Measurements from ENCODE around the gene PDSS1.

Gene PDSS1

DNA sequence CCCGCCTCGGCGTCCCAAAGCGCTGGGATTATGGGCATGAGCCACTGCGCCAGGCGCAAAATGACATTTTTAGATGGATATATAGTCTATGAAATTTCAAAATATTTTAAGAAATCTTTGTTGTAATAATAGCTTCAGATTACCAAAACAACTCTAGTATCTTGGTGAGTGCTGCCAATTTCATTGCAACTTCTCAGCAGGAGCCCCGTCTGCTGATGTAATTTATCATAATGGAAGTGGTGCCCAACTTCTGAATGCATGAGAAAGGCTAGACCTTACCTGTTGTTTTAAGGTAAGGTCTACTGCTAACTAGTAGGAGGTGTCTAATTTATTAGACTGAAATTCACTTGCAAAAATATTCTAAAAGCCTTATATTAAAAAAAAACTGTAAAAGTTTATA is 20.0 kb downstream of the PDSS1 start:
- DNase-seq (ENCODE audit: low read depth in 1 of 2, low spot score in 1 of 2), result no peak
- Histone ChIP-seq H3K4me3 (replicated peaks; ENCODE audit: insufficient read depth, low read length) (no peak overlapping the region), H3K27ac (replicated peaks) (no peak overlapping the region), H3K27me3 (ENCODE audit: insufficient read depth, poor library complexity, severe bottlenecking) (no peaks in the 10 kb centered on the region)
- TF ChIP-seq GABPA (IDR thresholded peaks at IDR 0.05; ENCODE audit: low read depth), result no peak
- no peak for TF ChIP-seq SPI1 (IDR thresholded peaks at IDR 0.05; ENCODE audit: borderline replicate concordance, low read depth)

DNA sequence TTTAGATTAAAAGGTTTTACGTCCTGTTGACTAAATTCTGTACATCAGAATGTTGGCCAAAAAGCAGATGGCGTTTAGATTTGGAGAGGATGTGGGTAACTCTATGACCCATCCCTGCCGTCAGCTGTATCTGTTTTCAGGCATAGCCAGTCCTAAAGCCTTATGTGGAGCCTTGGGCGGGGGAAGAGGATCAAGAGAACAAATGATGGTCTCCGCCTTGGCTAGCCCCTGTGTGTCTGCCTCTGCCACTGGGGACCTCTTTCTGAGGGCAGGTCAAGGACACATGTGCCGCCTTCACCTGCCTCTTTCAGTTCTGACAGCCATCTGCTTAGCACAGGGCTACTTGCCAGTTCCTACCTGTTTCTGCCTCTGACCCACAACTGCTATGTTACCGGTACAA is 24.1 kb downstream of the PDSS1 start:
- TF ChIP-seq POLR2AphosphoS5 (IDR thresholded peaks at IDR 0.05; ENCODE audit: low read depth), result no peak
- TF ChIP-seq, protein P1, sequence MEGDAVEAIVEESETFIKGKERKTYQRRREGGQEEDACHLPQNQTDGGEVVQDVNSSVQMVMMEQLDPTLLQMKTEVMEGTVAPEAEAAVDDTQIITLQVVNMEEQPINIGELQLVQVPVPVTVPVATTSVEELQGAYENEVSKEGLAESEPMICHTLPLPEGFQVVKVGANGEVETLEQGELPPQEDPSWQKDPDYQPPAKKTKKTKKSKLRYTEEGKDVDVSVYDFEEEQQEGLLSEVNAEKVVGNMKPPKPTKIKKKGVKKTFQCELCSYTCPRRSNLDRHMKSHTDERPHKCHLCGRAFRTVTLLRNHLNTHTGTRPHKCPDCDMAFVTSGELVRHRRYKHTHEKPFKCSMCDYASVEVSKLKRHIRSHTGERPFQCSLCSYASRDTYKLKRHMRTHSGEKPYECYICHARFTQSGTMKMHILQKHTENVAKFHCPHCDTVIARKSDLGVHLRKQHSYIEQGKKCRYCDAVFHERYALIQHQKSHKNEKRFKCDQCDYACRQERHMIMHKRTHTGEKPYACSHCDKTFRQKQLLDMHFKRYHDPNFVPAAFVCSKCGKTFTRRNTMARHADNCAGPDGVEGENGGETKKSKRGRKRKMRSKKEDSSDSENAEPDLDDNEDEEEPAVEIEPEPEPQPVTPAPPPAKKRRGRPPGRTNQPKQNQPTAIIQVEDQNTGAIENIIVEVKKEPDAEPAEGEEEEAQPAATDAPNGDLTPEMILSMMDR (IDR thresholded peaks at IDR 0.05; ENCODE audit: insufficient read depth, low read length), result no peak
- no peak for TF ChIP-seq GABPA (IDR thresholded peaks at IDR 0.05; ENCODE audit: low read depth)
- TF ChIP-seq, protein P2, sequence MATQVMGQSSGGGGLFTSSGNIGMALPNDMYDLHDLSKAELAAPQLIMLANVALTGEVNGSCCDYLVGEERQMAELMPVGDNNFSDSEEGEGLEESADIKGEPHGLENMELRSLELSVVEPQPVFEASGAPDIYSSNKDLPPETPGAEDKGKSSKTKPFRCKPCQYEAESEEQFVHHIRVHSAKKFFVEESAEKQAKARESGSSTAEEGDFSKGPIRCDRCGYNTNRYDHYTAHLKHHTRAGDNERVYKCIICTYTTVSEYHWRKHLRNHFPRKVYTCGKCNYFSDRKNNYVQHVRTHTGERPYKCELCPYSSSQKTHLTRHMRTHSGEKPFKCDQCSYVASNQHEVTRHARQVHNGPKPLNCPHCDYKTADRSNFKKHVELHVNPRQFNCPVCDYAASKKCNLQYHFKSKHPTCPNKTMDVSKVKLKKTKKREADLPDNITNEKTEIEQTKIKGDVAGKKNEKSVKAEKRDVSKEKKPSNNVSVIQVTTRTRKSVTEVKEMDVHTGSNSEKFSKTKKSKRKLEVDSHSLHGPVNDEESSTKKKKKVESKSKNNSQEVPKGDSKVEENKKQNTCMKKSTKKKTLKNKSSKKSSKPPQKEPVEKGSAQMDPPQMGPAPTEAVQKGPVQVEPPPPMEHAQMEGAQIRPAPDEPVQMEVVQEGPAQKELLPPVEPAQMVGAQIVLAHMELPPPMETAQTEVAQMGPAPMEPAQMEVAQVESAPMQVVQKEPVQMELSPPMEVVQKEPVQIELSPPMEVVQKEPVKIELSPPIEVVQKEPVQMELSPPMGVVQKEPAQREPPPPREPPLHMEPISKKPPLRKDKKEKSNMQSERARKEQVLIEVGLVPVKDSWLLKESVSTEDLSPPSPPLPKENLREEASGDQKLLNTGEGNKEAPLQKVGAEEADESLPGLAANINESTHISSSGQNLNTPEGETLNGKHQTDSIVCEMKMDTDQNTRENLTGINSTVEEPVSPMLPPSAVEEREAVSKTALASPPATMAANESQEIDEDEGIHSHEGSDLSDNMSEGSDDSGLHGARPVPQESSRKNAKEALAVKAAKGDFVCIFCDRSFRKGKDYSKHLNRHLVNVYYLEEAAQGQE (IDR thresholded peaks at IDR 0.05; ENCODE audit: insufficient replicate concordance, low read depth), result no peak
- no peak for TF ChIP-seq SPI1 (IDR thresholded peaks at IDR 0.05; ENCODE audit: borderline replicate concordance, low read depth)
- Histone ChIP-seq H3K27me3 (ENCODE audit: insufficient read depth, poor library complexity, severe bottlenecking) (no peaks in the 10 kb centered on the region), H3K27ac (replicated peaks) (no peak overlapping the region), H3K4me3 (replicated peaks; ENCODE audit: insufficient read depth, low read length) (no peak overlapping the region)
- DNase-seq (ENCODE audit: low read depth in 1 of 2, low spot score in 1 of 2), result no peak

DNA sequence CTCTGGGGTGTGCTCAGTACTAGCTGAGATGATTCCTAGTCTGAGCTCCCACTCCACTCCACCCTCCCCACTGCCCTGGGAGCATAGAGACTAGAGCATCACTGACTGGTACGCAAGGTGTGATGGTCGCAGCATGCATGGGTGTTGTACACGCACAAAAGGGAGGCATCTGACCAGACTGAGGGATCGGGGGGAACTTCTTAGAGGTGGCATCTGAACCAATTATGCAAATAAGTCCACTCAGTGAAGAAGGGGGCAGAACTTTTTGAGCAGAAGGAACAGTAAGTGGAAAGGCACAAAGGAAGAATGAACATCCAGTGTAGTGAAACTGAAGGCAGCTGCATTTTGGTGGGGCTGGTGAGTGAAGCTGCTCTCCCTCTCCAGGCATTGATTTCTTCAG is 25.5 kb downstream of the PDSS1 start:
- DNase-seq (ENCODE audit: low read depth in 1 of 2, low spot score in 1 of 2), result no peak

More for the DNA sequence above, 25.5 kb downstream of the PDSS1 start:
- H3K27ac ChIP-seq (replicated peaks), result no peak overlapping the region
- TF ChIP-seq SPI1 (IDR thresholded peaks at IDR 0.05; ENCODE audit: borderline replicate concordance, low read depth), result no peak
- TF ChIP-seq, protein P1 (IDR thresholded peaks at IDR 0.05; ENCODE audit: insufficient read depth, low read length), result no peak
- no peak for TF ChIP-seq POLR2AphosphoS5 (IDR thresholded peaks at IDR 0.05; ENCODE audit: low read depth)
- TF ChIP-seq, protein P2 (IDR thresholded peaks at IDR 0.05; ENCODE audit: insufficient replicate concordance, low read depth), result no peak
- no peak for TF ChIP-seq GABPA (IDR thresholded peaks at IDR 0.05; ENCODE audit: low read depth)
- H3K27me3 ChIP-seq (ENCODE audit: insufficient read depth, poor library complexity, severe bottlenecking), result no peaks in the 10 kb centered on the region
- no peak overlapping the region for H3K4me3 ChIP-seq (replicated peaks; ENCODE audit: insufficient read depth, low read length)
